ENCODE measurements around the gene VEPH1.

VEPH1 gene

GRCh38 chr3:157494581-157495281, 8.5 kb downstream of the VEPH1 start:
- no peaks in the 10 kb centered on the region for H3K27me3 ChIP-seq (ENCODE audit: low read length)
- no peak overlapping the region for H3K9ac ChIP-seq (ENCODE audit: low read length)
- H3K27ac ChIP-seq (ENCODE audit: low read depth, low read length): no peak overlapping the region
- H3K9me2 ChIP-seq (replicated peaks; ENCODE audit: insufficient read depth, low read length): no peaks in the 10 kb centered on the region
- no peak for TF ChIP-seq EZH2phosphoT487 (conservative IDR thresholded peaks at IDR 0.05; ENCODE audit: low read length)
- no peak for TF ChIP-seq CTCF (IDR thresholded peaks at IDR 0.05; ENCODE audit: insufficient read depth, low read length, poor library complexity, severe bottlenecking)
- no peaks in the 10 kb centered on the region for H3F3A ChIP-seq (ENCODE audit: insufficient read depth)
- no peak overlapping the region for H3K4me3 ChIP-seq (ENCODE audit: insufficient read depth, low read length, poor library complexity, severe bottlenecking)
- no peak overlapping the region for H2AFZ ChIP-seq (ENCODE audit: low read depth, low read length, severe bottlenecking)
- no peaks in the 10 kb centered on the region for H3K9me3 ChIP-seq (ENCODE audit: insufficient read depth, low read length)
- no peaks in the 10 kb centered on the region for H4K20me1 ChIP-seq (ENCODE audit: low read depth, low read length)
- H3K4me2 ChIP-seq (ENCODE audit: low read depth, low read length, poor library complexity, severe bottlenecking): no peak overlapping the region
- no peaks in the 10 kb centered on the region for H3K79me2 ChIP-seq (ENCODE audit: insufficient read depth, low read length)
- H3K36me3 ChIP-seq (ENCODE audit: low read length): no peaks in the 10 kb centered on the region

- H3K4me3 ChIP-seq (ENCODE audit: insufficient read depth, low read length, poor library complexity, severe bottlenecking): no peak overlapping the region
- H3F3A ChIP-seq (ENCODE audit: insufficient read depth): no peaks in the 10 kb centered on the region
Measured at GRCh38 chr3:157493627-157494550, 9.3 kb downstream of the VEPH1 start.

GRCh38 chr3:157491136-157491535, 12.1 kb downstream of the VEPH1 start:
- no peak overlapping the region for H3K4me2 ChIP-seq (ENCODE audit: low read depth, low read length, poor library complexity, severe bottlenecking)
- H3K36me3 ChIP-seq (ENCODE audit: low read length): no peaks in the 10 kb centered on the region
- H3K27me3 ChIP-seq (ENCODE audit: low read length): no peaks in the 10 kb centered on the region
- H3K79me2 ChIP-seq (ENCODE audit: insufficient read depth, low read length): no peaks in the 10 kb centered on the region
- no peak overlapping the region for H3K27ac ChIP-seq (ENCODE audit: low read depth, low read length)
- no peak overlapping the region for H3K4me3 ChIP-seq (ENCODE audit: insufficient read depth, low read length, poor library complexity, severe bottlenecking)
- H3F3A ChIP-seq (ENCODE audit: insufficient read depth): no peaks in the 10 kb centered on the region
- H3K9ac ChIP-seq (ENCODE audit: low read length): no peak overlapping the region
- H4K20me1 ChIP-seq (ENCODE audit: low read depth, low read length): no peaks in the 10 kb centered on the region
- no peaks in the 10 kb centered on the region for H3K9me3 ChIP-seq (ENCODE audit: insufficient read depth, low read length)
- H2AFZ ChIP-seq (ENCODE audit: low read depth, low read length, severe bottlenecking): no peak overlapping the region
- TF ChIP-seq EZH2phosphoT487 (conservative IDR thresholded peaks at IDR 0.05; ENCODE audit: low read length) (no peak), CTCF (IDR thresholded peaks at IDR 0.05; ENCODE audit: insufficient read depth, low read length, poor library complexity, severe bottlenecking) (no peak)
- no peaks in the 10 kb centered on the region for H3K9me2 ChIP-seq (replicated peaks; ENCODE audit: insufficient read depth, low read length)

More at GRCh38 chr3:157493627-157494550, 9.3 kb downstream of the VEPH1 start:
- Histone ChIP-seq H2AFZ (ENCODE audit: low read depth, low read length, severe bottlenecking) (no peak overlapping the region), H3K36me3 (ENCODE audit: low read length) (no peaks in the 10 kb centered on the region), H4K20me1 (ENCODE audit: low read depth, low read length) (no peaks in the 10 kb centered on the region), H3K9me2 (replicated peaks; ENCODE audit: insufficient read depth, low read length) (no peaks in the 10 kb centered on the region), H3K4me2 (ENCODE audit: low read depth, low read length, poor library complexity, severe bottlenecking) (no peak overlapping the region), H3K27ac (ENCODE audit: low read depth, low read length) (no peak overlapping the region), H3K27me3 (ENCODE audit: low read length) (no peaks in the 10 kb centered on the region), H3K9me3 (ENCODE audit: insufficient read depth, low read length) (no peaks in the 10 kb centered on the region), H3K9ac (ENCODE audit: low read length) (no peak overlapping the region), H3K79me2 (ENCODE audit: insufficient read depth, low read length) (no peaks in the 10 kb centered on the region)
- TF ChIP-seq EZH2phosphoT487 (conservative IDR thresholded peaks at IDR 0.05; ENCODE audit: low read length) (no peak), CTCF (IDR thresholded peaks at IDR 0.05; ENCODE audit: insufficient read depth, low read length, poor library complexity, severe bottlenecking) (peak; percentile 53)

Data from SU-DHL-6 (cell line).